ENCODE data around the gene C10orf90. TPM values are rescaled to one million over a fixed set of nuclear protein-coding genes. Genes with fewer than 3 reads are reported as not detected.

The C10orf90 gene
- total RNA-seq, 1 donor from 2014 or later: not detected

GRCh38 chr10:126640401-126640800, 30.1 kb downstream of the C10orf90 start:
- Mint-ChIP-seq H3K4me3 (ENCODE audit: low read depth) (no peak overlapping the region), H3K36me3 (ENCODE audit: insufficient read depth) (no peaks in the 10 kb centered on the region), H3K9me3 (ENCODE audit: low read depth) (no peaks in the 10 kb centered on the region), H3K4me1 (ENCODE audit: low read depth) (no peaks in the 10 kb centered on the region), H3K27me3 (peaks cover 20% of the 10 kb centered on the region), H3K27ac (no peak overlapping the region)
- no peak for DNase-seq (ENCODE audit: low spot score, unreplicated experiment)
- TF ChIP-seq CTCF (IDR thresholded peaks at IDR 0.05; ENCODE audit: unreplicated experiment): no peak

- peaks cover 18% of the 10 kb centered on the region for H3K27me3 Mint-ChIP-seq
- no peak overlapping the region for H3K4me3 Mint-ChIP-seq (ENCODE audit: low read depth)
- no peak overlapping the region for H3K27ac Mint-ChIP-seq
- H3K9me3 Mint-ChIP-seq (ENCODE audit: low read depth): no peaks in the 10 kb centered on the region
- TF ChIP-seq CTCF (IDR thresholded peaks at IDR 0.05; ENCODE audit: unreplicated experiment): no peak
- no peaks in the 10 kb centered on the region for H3K36me3 Mint-ChIP-seq (ENCODE audit: insufficient read depth)
- no peak for DNase-seq (ENCODE audit: low spot score, unreplicated experiment)
- no peaks in the 10 kb centered on the region for H3K4me1 Mint-ChIP-seq (ENCODE audit: low read depth)
Measured at GRCh38 chr10:126639084-126639483, 31.4 kb downstream of the C10orf90 start.

- H3K9me3 Mint-ChIP-seq (ENCODE audit: low read depth): no peaks in the 10 kb centered on the region
- TF ChIP-seq CTCF (IDR thresholded peaks at IDR 0.05; ENCODE audit: unreplicated experiment): no peak
- DNase-seq (ENCODE audit: low spot score, unreplicated experiment): no peak
- H3K27ac Mint-ChIP-seq: no peak overlapping the region
- peaks cover 16% of the 10 kb centered on the region for H3K27me3 Mint-ChIP-seq
- H3K36me3 Mint-ChIP-seq (ENCODE audit: insufficient read depth): no peaks in the 10 kb centered on the region
- H3K4me3 Mint-ChIP-seq (ENCODE audit: low read depth): no peak overlapping the region
- H3K4me1 Mint-ChIP-seq (ENCODE audit: low read depth): no peaks in the 10 kb centered on the region
Measured at GRCh38 chr10:126638542-126638941, 32.0 kb downstream of the C10orf90 start.

- H3K27ac Mint-ChIP-seq: no peak overlapping the region
- DNase-seq (ENCODE audit: low spot score, unreplicated experiment): no peak
- H3K4me1 Mint-ChIP-seq (ENCODE audit: low read depth): no peaks in the 10 kb centered on the region
- H3K36me3 Mint-ChIP-seq (ENCODE audit: insufficient read depth): no peaks in the 10 kb centered on the region
- no peak for TF ChIP-seq CTCF (IDR thresholded peaks at IDR 0.05; ENCODE audit: unreplicated experiment)
- no peaks in the 10 kb centered on the region for H3K9me3 Mint-ChIP-seq (ENCODE audit: low read depth)
- H3K27me3 Mint-ChIP-seq: peaks cover 12% of the 10 kb centered on the region
- H3K4me3 Mint-ChIP-seq (ENCODE audit: low read depth): no peak overlapping the region
Measured at GRCh38 chr10:126637501-126637900, 33.0 kb downstream of the C10orf90 start.

- no peaks in the 10 kb centered on the region for H3K9me3 Mint-ChIP-seq (ENCODE audit: low read depth)
- DNase-seq (ENCODE audit: low spot score, unreplicated experiment): no peak
- no peak overlapping the region for H3K4me3 Mint-ChIP-seq (ENCODE audit: low read depth)
- no peak for TF ChIP-seq CTCF (IDR thresholded peaks at IDR 0.05; ENCODE audit: unreplicated experiment)
- H3K36me3 Mint-ChIP-seq (ENCODE audit: insufficient read depth): no peaks in the 10 kb centered on the region
- H3K27me3 Mint-ChIP-seq: peaks cover 17% of the 10 kb centered on the region
- no peaks in the 10 kb centered on the region for H3K4me1 Mint-ChIP-seq (ENCODE audit: low read depth)
- no peak overlapping the region for H3K27ac Mint-ChIP-seq
Measured at GRCh38 chr10:126634911-126635310, 35.6 kb downstream of the C10orf90 start.
